ENCODE results near the gene SLC5A12. TPM values are rescaled to one million over a fixed set of nuclear protein-coding genes. Genes with fewer than 3 reads are reported as not detected.

The SLC5A12 gene
- total and polyA plus RNA-seq, 12 donors = 0.05 TPM; not detected in 11

GRCh38 chr11:26623076-26623659 lies 98.7 kb downstream of the SLC5A12 start:
- Histone ChIP-seq H3K27me3 (no peaks in the 10 kb centered on the region), H3K27ac (no peak overlapping the region), H3K9me3 (no peaks in the 10 kb centered on the region), H3K4me3 (no peak overlapping the region), H3K36me3 (no peaks in the 10 kb centered on the region), H3K4me1 (no peaks in the 10 kb centered on the region)
- 46 to 76% methylated on average over 2 of the region's 2 CpGs for WGBS, 2 donors
- DNase-seq (no peak), ATAC-seq (no peak)
- no peak for TF ChIP-seq CTCF (IDR thresholded peaks at IDR 0.05)
- intact Hi-C loops (cut with DNase I) = no loop called here

- Histone ChIP-seq H3K4me1 (no peaks in the 10 kb centered on the region), H3K27me3 (no peaks in the 10 kb centered on the region), H3K36me3 (no peaks in the 10 kb centered on the region), H3K9me3 (no peaks in the 10 kb centered on the region), H3K27ac (no peak overlapping the region), H3K4me3 (no peak overlapping the region)
- 75 to 81% methylated on average over 2 of the region's 2 CpGs for WGBS, 2 donors
- intact Hi-C loops (cut with DNase I) = no loop called here
- no peak for TF ChIP-seq CTCF (IDR thresholded peaks at IDR 0.05)
- no peak for DNase-seq
- ATAC-seq = no peak
Observed at GRCh38 chr11:26622181-26622580, 99.7 kb downstream of the SLC5A12 start.

GRCh38 chr11:26621132-26621531 lies 100.7 kb downstream of the SLC5A12 start:
- no peak for ATAC-seq
- Histone ChIP-seq H3K36me3 (no peaks in the 10 kb centered on the region), H3K4me1 (no peaks in the 10 kb centered on the region), H3K27ac (no peak overlapping the region), H3K4me3 (no peak overlapping the region), H3K27me3 (no peaks in the 10 kb centered on the region), H3K9me3 (no peaks in the 10 kb centered on the region)
- intact Hi-C loops (cut with DNase I) = no loop called here
- no peak for TF ChIP-seq CTCF (IDR thresholded peaks at IDR 0.05)
- no peak for DNase-seq

- ATAC-seq (no peak), DNase-seq (no peak)
- H3K9me3 ChIP-seq = no peaks in the 10 kb centered on the region
- intact Hi-C loops (cut with DNase I) = no loop called here
- no peaks in the 10 kb centered on the region for H3K27me3 ChIP-seq
- 95 to 97% methylated on average over 1 of the region's 1 CpG for WGBS, 2 donors
- TF ChIP-seq CTCF (IDR thresholded peaks at IDR 0.05) = no peak
- no peak overlapping the region for H3K27ac ChIP-seq
- H3K4me3 ChIP-seq = no peak overlapping the region
- H3K36me3 ChIP-seq = no peaks in the 10 kb centered on the region
- no peaks in the 10 kb centered on the region for H3K4me1 ChIP-seq
Observed at GRCh38 chr11:26620282-26621045, 101.4 kb downstream of the SLC5A12 start.
